A549 treated with CpdA at 1 μM for 4 hours (cell line): ENCODE results near the gene MED29. TPM values are rescaled to one million over a fixed set of nuclear protein-coding genes. Genes with fewer than 3 reads are reported as not detected.

Experiments
- total RNA-seq: library from RNA; stranded (reverse); fragments of 200-300 nt; extraction: Qiagen RNA extraction; gene quantifications from 5 replicates; pipeline ENCODE4 v1.2.3, GENCODE V29; 2022; ENCODE audit warnings: low read depth

The MED29 gene, protein sequence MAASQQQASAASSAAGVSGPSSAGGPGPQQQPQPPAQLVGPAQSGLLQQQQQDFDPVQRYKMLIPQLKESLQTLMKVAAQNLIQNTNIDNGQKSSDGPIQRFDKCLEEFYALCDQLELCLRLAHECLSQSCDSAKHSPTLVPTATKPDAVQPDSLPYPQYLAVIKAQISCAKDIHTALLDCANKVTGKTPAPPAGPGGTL
- total RNA-seq: 61.4 to 66.4 TPM (median 62.4 TPM) in 5 replicates

DNA sequence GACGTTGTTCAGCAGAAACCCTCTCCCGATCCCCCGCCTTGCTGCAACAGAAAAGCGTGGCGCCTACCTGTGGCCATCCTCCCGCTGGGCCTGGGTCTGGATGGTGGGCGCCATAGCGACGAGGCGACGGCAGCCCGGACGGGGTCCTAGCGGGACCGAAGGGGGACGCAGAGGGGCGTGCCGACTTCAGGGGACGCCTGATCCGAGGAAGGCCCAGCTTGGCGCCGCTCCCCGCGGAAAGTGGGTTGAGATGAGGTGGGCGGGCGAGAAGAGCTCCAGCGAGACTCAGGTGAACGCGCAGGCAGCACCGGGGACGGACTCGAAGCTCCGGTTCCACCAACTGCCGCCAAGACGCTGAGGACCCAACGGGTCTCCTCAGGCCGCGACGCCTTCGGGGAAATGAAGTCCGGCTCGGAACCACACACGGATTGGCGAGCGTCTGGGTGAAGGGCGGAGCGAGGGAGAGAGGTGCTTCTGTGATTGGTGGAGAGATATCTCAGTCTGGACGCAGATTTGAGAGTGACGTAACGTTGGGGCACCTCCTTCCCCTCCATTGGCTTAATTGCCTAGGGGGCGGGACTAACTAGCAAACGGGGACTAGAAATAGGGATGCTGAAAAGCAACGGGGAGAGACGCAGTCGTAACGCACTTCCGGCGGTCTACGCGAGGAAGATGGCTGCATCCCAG, at the start of gene MED29, which contains the start of gene PAF1:
Gene MED29, plus strand, starts transcription at position 628 of the 687 bp plus-strand sequence. Its CDS starts 45 bp downstream, at position 673.
Gene PAF1, minus strand, starts transcription at position 356 of the 687 bp plus-strand sequence. Its CDS starts 242 bp downstream, at position 114.

DNA sequence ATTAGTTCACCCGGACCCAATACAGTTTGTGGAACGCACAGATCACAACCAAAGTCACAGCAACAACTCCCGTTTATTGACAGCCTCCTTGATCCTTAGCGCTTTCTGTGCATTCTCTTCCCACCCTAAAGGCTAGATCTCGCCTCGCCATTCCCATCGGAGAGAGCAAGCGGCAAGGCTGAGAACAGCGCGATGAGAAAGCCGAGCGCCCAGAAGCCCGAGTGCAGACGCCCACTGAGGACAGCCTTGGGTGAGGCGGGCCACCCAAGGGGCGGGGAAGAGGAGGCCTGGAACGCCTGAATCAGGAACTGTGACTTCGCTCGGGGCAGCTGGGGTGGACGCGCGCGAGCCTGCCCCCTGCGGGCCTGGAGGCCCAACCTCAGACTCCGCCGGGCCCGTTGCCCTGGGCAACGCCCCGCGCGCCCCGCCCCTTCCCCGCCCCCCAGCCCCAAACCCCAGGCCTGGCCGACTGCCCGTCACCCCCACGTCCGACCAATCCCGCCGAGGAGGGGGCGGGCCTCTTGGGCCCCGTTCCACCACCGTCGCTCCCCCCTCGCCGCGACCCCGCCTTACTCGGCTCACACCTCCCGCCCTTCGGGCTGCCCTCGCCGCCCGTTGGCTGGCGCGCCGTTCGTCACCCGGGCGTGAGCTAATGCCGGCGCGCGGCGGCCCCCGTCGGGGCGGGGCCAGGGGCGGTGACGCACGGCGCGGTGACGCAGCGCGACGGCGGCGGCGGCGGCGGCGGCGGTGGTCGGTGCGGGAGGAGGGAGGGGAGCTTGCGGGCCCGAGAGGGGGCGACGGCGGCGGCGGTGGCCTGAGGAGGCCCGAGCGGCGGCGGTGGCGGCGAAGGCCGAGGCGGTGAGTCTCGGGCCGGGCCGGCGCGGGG, 49.2 kb upstream of the MED29 start, which contains the start of gene SAMD4B:
Gene SAMD4B, plus strand, starts transcription at position 703 of the 886 bp plus-strand sequence. CDS start 14,473 bp downstream, outside the sequence.

DNA sequence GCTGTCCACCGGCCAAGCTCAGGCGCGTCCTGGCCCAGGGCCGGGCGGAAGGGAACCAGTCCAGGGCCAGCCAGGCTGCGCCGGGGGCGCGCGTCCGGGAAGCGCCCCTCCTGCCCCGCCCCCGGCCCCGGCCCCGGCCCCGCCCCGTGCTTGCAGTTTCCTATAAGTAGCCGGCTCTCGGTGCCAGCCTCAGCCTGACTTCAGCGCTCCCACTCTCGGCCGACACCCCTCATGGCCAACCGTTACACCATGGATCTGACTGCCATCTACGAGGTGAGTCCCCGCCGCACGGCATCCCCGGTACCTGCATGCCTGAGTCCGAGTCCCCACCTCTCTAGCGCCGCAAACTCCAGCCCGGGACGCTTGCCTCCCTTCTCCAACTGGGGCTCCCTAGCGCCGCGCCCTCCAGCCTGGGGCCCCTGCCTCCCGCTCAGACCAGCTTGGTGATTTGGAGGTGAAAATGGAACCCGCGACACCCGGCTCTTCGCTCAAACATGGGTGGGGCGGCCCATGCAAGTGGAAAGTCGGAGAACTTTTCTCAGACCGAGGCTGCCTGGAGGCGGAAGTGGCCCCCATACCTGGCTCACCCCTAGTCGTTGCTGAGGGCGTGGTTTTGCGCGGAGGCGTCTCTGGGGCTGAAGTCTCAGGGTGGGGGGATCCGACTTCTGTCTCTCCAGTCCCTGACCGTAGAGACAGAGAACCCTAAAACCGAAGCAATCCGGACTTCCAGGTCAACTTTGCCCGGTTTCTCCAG, 15.7 kb downstream of the MED29 start, which contains the start of gene ZFP36:
Gene ZFP36, plus strand, starts transcription at position 192 of the 754 bp plus-strand sequence. Its CDS starts 58 bp downstream, at position 250.

DNA sequence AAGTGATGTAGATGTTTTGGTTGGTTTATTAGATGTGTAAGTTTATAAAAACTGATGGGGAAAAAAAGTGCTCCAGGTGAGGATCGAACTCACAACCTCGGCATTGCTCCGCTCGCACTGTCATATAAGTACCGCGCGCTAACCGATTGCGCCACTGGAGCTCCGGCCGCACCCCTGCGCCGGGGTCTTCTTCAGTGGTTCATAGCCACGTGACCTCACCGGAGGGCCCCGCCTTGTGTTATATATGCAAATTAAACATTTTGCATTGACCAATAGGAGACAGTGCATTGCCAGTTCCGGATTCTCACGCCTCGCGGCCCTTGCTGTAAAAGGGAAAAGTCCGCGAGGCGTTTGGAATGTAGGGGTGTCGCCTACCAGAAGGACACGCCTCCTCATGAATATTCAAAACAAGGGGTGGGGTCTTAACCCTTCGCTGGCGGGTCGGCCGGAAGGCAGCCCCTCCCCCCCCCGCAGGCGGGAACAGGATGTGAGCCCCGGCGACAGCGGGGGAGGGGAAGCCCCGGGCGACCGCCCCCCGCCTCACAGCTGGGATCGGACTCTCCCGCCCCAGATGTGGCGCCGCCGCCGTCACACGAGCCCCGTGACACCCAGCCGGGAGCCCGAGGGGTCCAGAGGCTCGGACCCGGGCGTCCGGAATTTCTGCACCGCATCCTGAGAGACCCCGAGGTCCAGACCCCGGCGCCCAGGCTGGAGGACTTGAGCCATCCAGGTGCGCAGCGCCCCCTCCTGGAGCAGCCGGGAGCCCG, 21.1 kb downstream of the MED29 start, which contains the start of gene PLEKHG2:
Gene PLEKHG2, plus strand, starts transcription at position 570 of the 767 bp plus-strand sequence. CDS start 1,418 bp downstream, outside the sequence.

DNA sequence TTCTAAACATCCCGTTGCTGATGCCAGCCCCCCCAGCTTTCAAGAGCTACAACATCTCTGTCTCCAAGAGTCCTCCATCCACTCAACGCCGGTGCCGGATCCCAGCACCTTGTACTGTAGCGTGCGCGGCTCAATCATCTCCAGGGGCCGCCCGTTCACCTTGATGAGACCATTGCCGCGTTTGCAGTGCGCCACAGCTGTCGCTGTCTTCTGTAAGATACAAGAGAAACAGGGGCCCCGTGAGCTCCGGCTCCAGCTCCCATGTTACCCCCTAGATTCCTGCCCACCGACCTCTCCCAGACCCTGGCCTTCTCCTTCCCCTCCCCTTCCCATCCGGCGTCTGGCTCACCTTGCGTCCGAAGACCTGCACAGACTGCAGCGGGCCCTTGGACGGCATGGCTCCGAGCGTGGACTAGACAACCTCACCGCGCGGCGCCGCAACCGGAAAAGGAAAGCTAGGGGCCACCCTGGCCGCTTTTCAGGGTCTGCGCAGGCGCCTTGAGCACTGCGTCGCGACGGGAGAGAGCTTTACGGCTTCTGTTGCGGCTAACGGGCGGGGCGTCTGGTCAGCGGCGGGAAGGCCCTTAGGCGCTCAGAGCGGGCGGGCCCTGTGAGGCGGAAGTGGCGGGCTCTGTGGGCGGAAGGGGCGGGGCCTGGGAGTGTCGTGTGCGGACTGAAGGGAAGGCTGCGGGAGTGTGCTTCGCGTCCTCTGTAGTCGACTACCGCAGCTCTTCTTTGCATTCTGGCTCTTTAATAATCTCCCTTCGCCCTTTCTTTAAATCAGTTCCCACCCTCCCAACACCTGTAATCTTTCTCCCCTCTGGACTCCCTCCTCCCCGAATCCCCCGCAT, 44.5 kb downstream of the MED29 start, which contains the start of gene RPS16:
Gene RPS16, minus strand, starts transcription at position 451 of the 851 bp plus-strand sequence. Its CDS starts 54 bp downstream, at position 397.

DNA sequence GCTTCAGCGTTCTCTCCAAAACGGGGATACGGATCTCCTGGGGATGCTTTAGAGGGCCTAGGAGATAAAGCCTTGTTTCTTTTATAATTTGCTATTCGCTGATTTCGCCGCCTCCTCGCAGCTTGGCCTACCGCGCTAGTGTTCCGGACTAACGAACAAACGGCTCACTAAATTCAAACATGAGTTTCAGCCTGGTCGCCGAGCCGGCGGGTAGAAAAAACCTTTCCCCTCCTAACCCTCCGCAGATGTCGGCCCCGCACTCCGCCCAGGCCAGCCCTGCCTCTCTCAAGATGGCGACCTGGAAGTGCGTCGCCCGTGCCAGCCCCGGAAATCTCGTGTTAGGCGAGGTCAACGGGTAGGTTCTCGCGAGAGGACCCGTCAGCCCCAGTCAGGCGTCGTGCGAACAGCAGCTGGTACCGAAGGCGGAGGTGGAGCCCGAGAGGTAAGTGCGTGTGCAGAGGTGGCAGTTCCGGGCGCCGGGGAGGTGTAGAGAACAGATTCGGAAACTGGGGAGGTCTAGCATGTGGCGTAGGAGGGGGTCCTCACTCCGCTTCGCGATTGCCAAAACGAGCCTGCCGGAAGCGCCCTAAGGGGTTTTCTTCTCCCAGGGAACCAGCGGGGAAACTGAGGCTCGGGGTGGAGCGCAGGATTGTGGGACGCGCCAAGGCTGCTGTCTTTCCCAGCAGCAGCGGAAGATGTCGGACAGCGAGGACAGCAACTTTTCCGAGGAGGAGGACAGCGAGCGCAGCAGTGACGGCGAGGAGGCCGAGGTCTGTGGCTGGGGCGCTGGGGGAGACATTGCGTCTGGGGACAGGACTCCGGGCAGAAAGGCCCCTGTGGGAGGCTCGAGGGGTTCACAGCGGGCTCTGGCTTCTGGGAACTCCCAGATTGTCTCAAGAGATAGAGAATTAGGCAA, 54.3 kb downstream of the MED29 start, which contains the start of gene SUPT5H:
Gene SUPT5H, plus strand, starts transcription at position 387 of the 916 bp plus-strand sequence. Its CDS starts 309 bp downstream, at position 696.

Other genes starting within 250 kb of the MED29 start
- 1.4 to 2.0 TPM (median 1.8 TPM) in 5 replicates for gene NCCRP1, start 194.4 kb upstream of the MED29 start, total RNA-seq
- gene SYCN, start 187.1 kb upstream of the MED29 start, total RNA-seq: not detected in 5 replicates
- not detected in 5 replicates for gene IFNL3, start 146.4 kb upstream of the MED29 start, total RNA-seq
- gene IFNL4, start 142.5 kb upstream of the MED29 start, total RNA-seq: not detected in 5 replicates
- gene IFNL2, start 123.0 kb upstream of the MED29 start, total RNA-seq: not detected in 5 replicates
- 0.06 to 0.23 TPM in 2 of 5 replicates, not detected in the others for gene IFNL1, start 95.0 kb upstream of the MED29 start, total RNA-seq
- 8.7 to 14.4 TPM (median 12.9 TPM) in 5 replicates for gene LRFN1, start 70.5 kb upstream of the MED29 start, total RNA-seq
- gene GMFG, start 55.3 kb upstream of the MED29 start, total RNA-seq: 0.27 to 0.56 TPM (median 0.34 TPM) in 3 of 5 replicates, not detected in the others
- gene SAMD4B, start 49.0 kb upstream of the MED29 start, total RNA-seq: 127 to 187 TPM (median 179 TPM) in 5 replicates
- gene PAF1, start 272 bp upstream of the MED29 start, total RNA-seq: 68.3 to 76.1 TPM (median 72.8 TPM) in 5 replicates
- gene ZFP36, start 15.5 kb downstream of the MED29 start, total RNA-seq: 43.4 to 72.0 TPM (median 54.4 TPM) in 5 replicates
- gene PLEKHG2, start 21.3 kb downstream of the MED29 start, total RNA-seq: 41.8 to 59.3 TPM (median 48.4 TPM) in 5 replicates
- gene RPS16, start 44.6 kb downstream of the MED29 start, total RNA-seq: 5,936 to 7,509 TPM (median 7,147 TPM) in 5 replicates
- gene SUPT5H, start 54.2 kb downstream of the MED29 start, total RNA-seq: 177 to 208 TPM (median 191 TPM) in 5 replicates
- gene TIMM50, start 89.5 kb downstream of the MED29 start, total RNA-seq: 168 to 225 TPM (median 213 TPM) in 5 replicates
- 7.7 to 11.3 TPM (median 10.4 TPM) in 5 replicates for gene DLL3, start 107.6 kb downstream of the MED29 start, total RNA-seq
- gene SELENOV, start 123.8 kb downstream of the MED29 start, total RNA-seq: not detected in 5 replicates
- 5.9 to 9.3 TPM (median 7.5 TPM) in 5 replicates for gene EID2B, start 141.5 kb downstream of the MED29 start, total RNA-seq
- 34.9 to 49.9 TPM (median 42.7 TPM) in 5 replicates for gene EID2, start 148.8 kb downstream of the MED29 start, total RNA-seq
- not detected in 5 replicates for gene LGALS13, start 211.1 kb downstream of the MED29 start, total RNA-seq